GM12878 (cell line): ENCODE results near the gene FGF10. TPM values are rescaled to one million over a fixed set of nuclear protein-coding genes. Genes with fewer than 3 reads are reported as not detected.

Experiments
- ATAC-seq: fragments of 200-7000 bp; cut with Tn5 transposase; 3 replicates; pipeline ENCODE4 v1.9.1; 2020; ENCODE audit warnings: mild to moderate bottlenecking, moderate library complexity
- BruUV-seq: library from RNA; stranded (reverse); fragments of 400-500 nt; replicated peaks from 2 replicates; lab custom pipeline; 2021; lab: Mats Ljungman, UMichigan
- CTCF ChIA-PET: fragments of 300-600 bp; sonication (Branson Sonifier 250); formaldehyde crosslinking; extraction: SDS; loops from one replicate; lab custom pipeline; 2021; ENCODE audit warnings: inconsistent platforms; lab: Yijun Ruan, JAX
- POLR2A ChIA-PET: fragments of 350-600 bp; formaldehyde crosslinking; extraction: SDS; loops from one replicate; lab custom pipeline; 2021; ENCODE audit warnings: inconsistent platforms; lab: Charles Lee
- RAD21 ChIA-PET: fragments of 300-600 bp; sonication (Branson Sonifier 250); formaldehyde crosslinking; loops from one replicate; lab custom pipeline; 2023; ENCODE audit warnings: antibody characterized with exemption; ENCODE audit not compliant: unreplicated experiment; lab: Charles Lee
- SMC1A ChIA-PET: fragments of 300-600 bp; sonication (Branson Sonifier 250); formaldehyde crosslinking; loops from one replicate; lab custom pipeline; 2023; ENCODE audit not compliant: unreplicated experiment, uncharacterized antibody; lab: Charles Lee
- DNase-seq: peaks from one replicate; pipeline ENCODE4 v3.0.0-alpha.2; 2011; ENCODE audit warnings: low read depth, low spot score
- FAIRE-seq: peaks from 3 replicates; lab custom pipeline; 2011; peaks lifted over from hg19 to GRCh38; lab: Jason Lieb, UNC
- H2AFZ ChIP-seq: 2 replicates; pipeline ENCODE4 v1.6.0; 2011; ENCODE audit warnings: low read depth, low read length, control low read depth; ENCODE audit not compliant: control insufficient read depth
- H3K27ac ChIP-seq: 2 replicates; pipeline ENCODE4 v1.5.1; 2011; ENCODE audit warnings: control low read depth; ENCODE audit not compliant: control insufficient read depth, insufficient read depth
- H3K27me3 ChIP-seq, 2 experiments: replicated peaks in 1 of 2; 2 replicates each; pipeline versions ENCODE4 v1.6.0 to v1.6.1; 2011; ENCODE audit warnings: low read length in 1 of 2; ENCODE audit not compliant: control insufficient read depth in 2 of 2, insufficient read depth in 2 of 2
- H3K36me3 ChIP-seq, 2 experiments: 2 replicates each; pipeline ENCODE4 v1.5.1; 2011; ENCODE audit warnings: low read length in 1 of 2; ENCODE audit not compliant: control insufficient read depth in 2 of 2, insufficient read depth in 2 of 2
- H3K4me1 ChIP-seq: 2 replicates; pipeline ENCODE4 v1.6.1; 2011; ENCODE audit warnings: mild to moderate bottlenecking, low read length, moderate library complexity, mixed read lengths; ENCODE audit not compliant: control insufficient read depth, insufficient read depth
- H3K4me2 ChIP-seq: 2 replicates; pipeline ENCODE4 v1.6.0; 2011; ENCODE audit warnings: control low read depth; ENCODE audit not compliant: control insufficient read depth, insufficient read depth
- H3K4me3 ChIP-seq: fragments of 200-600 bp; sonication (generic); 2 replicates; pipeline ENCODE4 v1.5.1; 2016
- H3K79me2 ChIP-seq: 2 replicates; pipeline ENCODE4 v1.6.0; 2011; ENCODE audit warnings: low read length; ENCODE audit not compliant: control insufficient read depth, insufficient read depth
- H3K9ac ChIP-seq: 2 replicates; pipeline ENCODE4 v1.8.0; 2011; ENCODE audit warnings: low read length, control low read depth, mixed read lengths; ENCODE audit not compliant: control insufficient read depth, insufficient read depth
- H3K9me3 ChIP-seq: replicated peaks from 3 replicates; pipeline ENCODE4 v1.5.1; 2011; ENCODE audit warnings: mild to moderate bottlenecking, low read length; ENCODE audit not compliant: control insufficient read depth, insufficient read depth
- H4K20me1 ChIP-seq: 2 replicates; pipeline ENCODE4 v1.6.0; 2011; ENCODE audit not compliant: control insufficient read depth, insufficient read depth
- CBX5 ChIP-seq: sonication (generic); IDR thresholded peaks from 2 replicates; pipeline ENCODE4 v1.6.1; 2016; ENCODE audit warnings: low read depth, moderate library complexity, mild to moderate bottlenecking, inconsistent platforms
- KAT2A ChIP-seq: conservative IDR thresholded peaks from 2 replicates; pipeline ENCODE4 v1.6.1; 2011; ENCODE audit warnings: low read depth, low read length; ENCODE audit not compliant: control insufficient read depth
- KLF5 ChIP-seq: fragments of 450-650 bp; IDR thresholded peaks from 2 replicates; pipeline ENCODE4 v1.6.1; 2014; ENCODE audit warnings: mild to moderate bottlenecking; ENCODE audit not compliant: partially characterized antibody
- NR2C1 ChIP-seq: fragments of 450-650 bp; IDR thresholded peaks from 2 replicates; pipeline ENCODE4 v1.6.1; 2017; ENCODE audit warnings: antibody characterized with exemption, mild to moderate bottlenecking, moderate library complexity
- SMARCA5 ChIP-seq: fragments of 450-650 bp; IDR thresholded peaks from 2 replicates; pipeline ENCODE4 v1.6.1; 2017; ENCODE audit warnings: mild to moderate bottlenecking
- WRNIP1 ChIP-seq: IDR thresholded peaks from 2 replicates; pipeline ENCODE4 v1.6.1; 2011; ENCODE audit warnings: low read depth, low read length, improper control_type of control experiment, borderline replicate concordance
- ZNF217 ChIP-seq: fragments of 450-650 bp; IDR thresholded peaks from 2 replicates; pipeline ENCODE4 v1.6.1; 2017; ENCODE audit warnings: antibody characterized with exemption, mild to moderate bottlenecking
- WGBS: methylation state at CpG from one replicate; pipeline ENCODE4 v1.1.6; 2016; ENCODE audit warnings: low lambda C conversion rate; ENCODE audit not compliant: insufficient replicate concordance, insufficient coverage; ENCODE audit errors: missing lambda C conversion rate; 5-methylcytosine and 5-hydroxymethylcytosine counted together
- in situ Hi-C: fragments of 300-500 bp; cut with MboI; formaldehyde crosslinking; loops from 9 replicates; pipeline ENCODE4 v1.14.3; 2018; ENCODE audit warnings: mixed read lengths
- intact Hi-C: fragments of 100-400 bp; cut with micrococcal nuclease; formaldehyde crosslinking; loops from one replicate; pipeline ENCODE4 v1.14.2; 2022; ENCODE audit not compliant: unreplicated experiment
- polyA plus RNA-seq, 11 experiments: library from polyadenylated mRNA; depleted of rRNA in 4 of 11; unstranded in 6 of 11; stranded (reverse) in 5 of 11; fragments of >200 nt; fragmentation: Nextera tagmentation in 4 of 11; fragmentation: Illumina TruSeq in 1 of 11; extraction: Ambion mirVana in 4 of 11; extraction: Trizol in 1 of 11; gene quantifications; 1 replicate in 1 of 11; 2 replicates in 10 of 11; pipeline versions ENCODE4 v1.2.1 to v1.2.3, GENCODE V29; 2011 to 2016; ENCODE audit warnings: inconsistent platforms in 2 of 11, missing spikeins in 2 of 11, low read depth in 1 of 11
- total RNA-seq, 4 experiments: library from RNA; depleted of rRNA in 3 of 4; stranded (reverse); fragments of >200 nt in 3 of 4; fragmentation: Illumina TruSeq in 1 of 4; extraction: Trizol in 1 of 4; gene quantifications; 2 replicates each; pipeline versions ENCODE4 v1.2.1 to v1.2.3, GENCODE V29; 2013 to 2021
- TF ChIP-seq, protein P1 (sequence below): fragments of 450-650 bp; IDR thresholded peaks from 2 replicates; pipeline ENCODE4 v1.6.1; 2017; ENCODE audit warnings: mild to moderate bottlenecking

The FGF10 gene
- total and polyA plus RNA-seq, 10 of the 15 experiments (the other 5 are each of a cell fraction or from before 2014, with no cell fraction given) = not detected

DNA sequence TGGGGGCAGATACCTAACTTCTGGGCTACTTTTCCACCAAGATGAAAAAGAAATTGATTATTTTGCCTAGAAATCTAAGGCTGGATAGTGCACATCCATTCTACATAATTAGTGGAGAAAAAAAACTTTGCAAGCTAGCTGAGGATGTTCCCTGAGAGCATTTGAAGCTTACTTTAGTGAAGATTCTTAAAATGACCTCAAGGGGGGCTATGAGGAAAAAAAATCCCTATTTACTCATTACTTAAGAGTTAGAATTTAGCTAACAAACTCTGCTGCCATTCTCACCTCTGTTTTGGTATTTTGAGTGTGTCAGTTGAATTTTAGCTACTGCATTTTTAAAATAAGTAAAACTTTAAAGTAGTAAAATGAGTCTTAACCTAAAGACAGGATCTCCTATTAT lies 9.2 kb upstream of the FGF10 start:
- intact Hi-C loops (no loop called here), in situ Hi-C loops (no loop called here)
- TF ChIP-seq, protein P1, sequence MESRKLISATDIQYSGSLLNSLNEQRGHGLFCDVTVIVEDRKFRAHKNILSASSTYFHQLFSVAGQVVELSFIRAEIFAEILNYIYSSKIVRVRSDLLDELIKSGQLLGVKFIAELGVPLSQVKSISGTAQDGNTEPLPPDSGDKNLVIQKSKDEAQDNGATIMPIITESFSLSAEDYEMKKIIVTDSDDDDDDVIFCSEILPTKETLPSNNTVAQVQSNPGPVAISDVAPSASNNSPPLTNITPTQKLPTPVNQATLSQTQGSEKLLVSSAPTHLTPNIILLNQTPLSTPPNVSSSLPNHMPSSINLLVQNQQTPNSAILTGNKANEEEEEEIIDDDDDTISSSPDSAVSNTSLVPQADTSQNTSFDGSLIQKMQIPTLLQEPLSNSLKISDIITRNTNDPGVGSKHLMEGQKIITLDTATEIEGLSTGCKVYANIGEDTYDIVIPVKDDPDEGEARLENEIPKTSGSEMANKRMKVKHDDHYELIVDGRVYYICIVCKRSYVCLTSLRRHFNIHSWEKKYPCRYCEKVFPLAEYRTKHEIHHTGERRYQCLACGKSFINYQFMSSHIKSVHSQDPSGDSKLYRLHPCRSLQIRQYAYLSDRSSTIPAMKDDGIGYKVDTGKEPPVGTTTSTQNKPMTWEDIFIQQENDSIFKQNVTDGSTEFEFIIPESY = no peak
- TF ChIP-seq SMARCA5 = no peak
- no peak for TF ChIP-seq KAT2A
- H3K27ac ChIP-seq = no peak overlapping the region
- no peak overlapping the region for H3K4me3 ChIP-seq
- DNase-seq = no peak
- no peaks in the 10 kb centered on the region for H3K36me3 ChIP-seq
- POLR2A ChIA-PET = no interaction called here
- SMC1A ChIA-PET = no interaction called here
- H3K9me3 ChIP-seq = no peaks in the 10 kb centered on the region
- H3K4me1 ChIP-seq = no peaks in the 10 kb centered on the region
- RAD21 ChIA-PET = no interaction called here
- ATAC-seq = no peak
- no peaks in the 10 kb centered on the region for H3K27me3 ChIP-seq
- BruUV-seq = no TSS peak
- CTCF ChIA-PET = no interaction called here
- H3K4me2 ChIP-seq = no peak overlapping the region
- H2AFZ ChIP-seq = no peak overlapping the region
- no peak for FAIRE-seq
- H4K20me1 ChIP-seq = no peaks in the 10 kb centered on the region
- no peak overlapping the region for H3K9ac ChIP-seq
- H3K79me2 ChIP-seq = no peaks in the 10 kb centered on the region

DNA sequence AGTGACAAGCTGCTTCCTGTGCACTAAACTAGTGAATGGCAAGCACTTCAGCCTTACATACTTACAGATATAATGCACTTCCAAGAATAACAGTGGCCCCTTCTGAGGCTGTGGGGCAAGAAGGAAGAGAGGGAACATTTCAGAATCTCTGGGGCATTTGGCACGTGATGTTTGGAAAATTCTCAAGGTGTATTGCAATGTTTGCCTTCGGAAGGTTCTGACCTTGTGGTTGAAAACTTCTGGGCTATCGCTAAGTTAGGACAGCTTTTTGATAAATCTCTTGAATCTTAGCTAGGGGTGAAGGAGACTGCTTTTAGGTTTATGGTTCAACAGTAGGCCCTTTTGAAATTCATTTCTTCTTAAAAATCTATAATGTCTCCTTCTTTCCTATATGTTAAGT lies 7.1 kb upstream of the FGF10 start:
- H3K4me2 ChIP-seq = no peak overlapping the region
- no peaks in the 10 kb centered on the region for H3K36me3 ChIP-seq
- H3K4me1 ChIP-seq = no peaks in the 10 kb centered on the region
- DNase-seq (no peak), ATAC-seq (no peak), FAIRE-seq (no peak)
- H3K9me3 ChIP-seq = no peaks in the 10 kb centered on the region
- no peak overlapping the region for H3K9ac ChIP-seq
- no peaks in the 10 kb centered on the region for H3K79me2 ChIP-seq
- H3K27ac ChIP-seq = no peak overlapping the region
- 38% methylated on average over 3 of the region's 3 CpGs for WGBS
- H3K4me3 ChIP-seq = no peak overlapping the region
- CTCF ChIA-PET = interaction anchor here (1.3 kb wide), 1 partner anchor 65 kb away, joined by 3 read pairs; no protein-coding TSS in a partner anchor
- RAD21 ChIA-PET = no interaction called here
- SMC1A ChIA-PET = interaction anchor here (1.0 kb wide), 1 partner anchor 11 kb away, joined by 3 read pairs; no protein-coding TSS in a partner anchor
- H3K27me3 ChIP-seq = no peaks in the 10 kb centered on the region
- TF ChIP-seq CBX5 (no peak), NR2C1 (no peak), KLF5 (no peak), WRNIP1 (no peak), ZNF217 (no peak)
- POLR2A ChIA-PET = no interaction called here
- in situ Hi-C loops (no loop called here), intact Hi-C loops (no loop called here)
- no TSS peak for BruUV-seq
- H4K20me1 ChIP-seq = no peaks in the 10 kb centered on the region
- H2AFZ ChIP-seq = no peak overlapping the region
